HepG2 (cell line): ENCODE measurements around the gene CHMP1A. TPM values are rescaled to one million over a fixed set of nuclear protein-coding genes. Genes with fewer than 3 reads are reported as not detected.

Experiments used
- ARNT2 ChIP-seq: sonication (generic); formaldehyde crosslinking; IDR thresholded peaks from 2 replicates; pipeline ENCODE4 v1.8.0; 2022; ENCODE audit warnings: mild to moderate bottlenecking, low read depth, missing genetic modification reagents, moderate library complexity
- DMTF1 ChIP-seq: sonication (generic); formaldehyde crosslinking; IDR thresholded peaks from 2 replicates; pipeline ENCODE4 v1.4.0; 2020; ENCODE audit warnings: mild to moderate bottlenecking, missing genetic modification reagents
- KAT8 ChIP-seq: IDR thresholded peaks from 2 replicates; pipeline ENCODE4 v1.6.1; 2016; ENCODE audit warnings: missing genetic modification reagents, missing compliant biosample characterization
- MAFK ChIP-seq, 2 experiments: IDR thresholded peaks in 1 of 2; conservative IDR thresholded peaks in 1 of 2; 2 replicates each; pipeline ENCODE4 v1.6.1; 2011; ENCODE audit warnings: improper control_type of control experiment in 2 of 2, low read length in 2 of 2
- MEIS1 ChIP-seq: sonication (generic); formaldehyde crosslinking; IDR thresholded peaks from 2 replicates; pipeline ENCODE4 v1.9.0; 2021; ENCODE audit warnings: mild to moderate bottlenecking, missing genetic modification reagents, moderate library complexity, borderline replicate concordance
- NCOA2 ChIP-seq: sonication (generic); formaldehyde crosslinking; IDR thresholded peaks from 2 replicates; pipeline ENCODE4 v1.8.0; 2022; ENCODE audit warnings: inconsistent platforms
- SNAPC5 ChIP-seq: sonication (generic); formaldehyde crosslinking; IDR thresholded peaks from 2 replicates; pipeline ENCODE4 v1.8.1; 2023; ENCODE audit warnings: mild to moderate bottlenecking, missing genetic modification reagents, borderline replicate concordance
- TCF7L2 ChIP-seq: IDR thresholded peaks from 2 replicates; pipeline ENCODE4 v1.6.1; 2011; ENCODE audit warnings: mild to moderate bottlenecking, low read depth, low read length, moderate library complexity
- TFAP4 ChIP-seq: sonication (generic); IDR thresholded peaks from 2 replicates; pipeline ENCODE4 v1.6.1; 2016; ENCODE audit warnings: low read depth, borderline replicate concordance
- UBTF ChIP-seq: sonication (generic); formaldehyde crosslinking; IDR thresholded peaks from 2 replicates; pipeline ENCODE4 v1.4.0; 2020; ENCODE audit warnings: mild to moderate bottlenecking, missing genetic modification reagents
- ZNF430 ChIP-seq: sonication (generic); formaldehyde crosslinking; IDR thresholded peaks from 2 replicates; pipeline ENCODE4 v1.9.0; 2021; ENCODE audit warnings: mild to moderate bottlenecking, missing genetic modification reagents
- ZNF512B ChIP-seq: sonication (generic); formaldehyde crosslinking; IDR thresholded peaks from 2 replicates; pipeline ENCODE4 v1.5.1; 2020; ENCODE audit warnings: missing genetic modification reagents, mild to moderate bottlenecking, borderline replicate concordance
- ZNF7 ChIP-seq: IDR thresholded peaks from 2 replicates; pipeline ENCODE4 v1.6.1; 2016; ENCODE audit warnings: missing biosample characterization, missing genetic modification reagents
- ZNF770 ChIP-seq: sonication (generic); formaldehyde crosslinking; IDR thresholded peaks from 2 replicates; pipeline ENCODE4 v1.5.0; 2020; ENCODE audit warnings: mild to moderate bottlenecking, missing genetic modification reagents
- ZNF792 ChIP-seq: IDR thresholded peaks from 2 replicates; pipeline ENCODE4 v1.6.1; 2016
- polyA plus RNA-seq, 8 experiments: library from polyadenylated mRNA; depleted of rRNA in 3 of 8; stranded (reverse) in 7 of 8; unstranded in 1 of 8; fragments of >200 nt; fragmentation: Illumina TruSeq in 4 of 8; extraction: Trizol in 4 of 8; gene quantifications; 2 replicates each; pipeline versions ENCODE4 v1.2.1 to v1.2.3, GENCODE V29; 2011 to 2016; ENCODE audit warnings: low read depth in 4 of 8, missing spikeins in 1 of 8, mixed read lengths in 1 of 8; ENCODE audit not compliant: insufficient read depth in 1 of 8
- total RNA-seq, 5 experiments: library from RNA; depleted of rRNA; stranded (reverse); fragments of >200 nt; fragmentation: Illumina TruSeq; extraction: Trizol; gene quantifications; 2 replicates each; pipeline ENCODE4 v1.2.3, GENCODE V29; 2016; ENCODE audit warnings: low read depth in 1 of 5

The CHMP1A gene
- total and polyA plus RNA-seq, 2 of the 13 experiments (the other 11 are each of a cell fraction or from before 2014, with no cell fraction given) = 69.4 to 73.3 TPM

- TF ChIP-seq DMTF1 (CRISPR knock-in tag) (no peak), UBTF (CRISPR knock-in tag) (0 out of 2 replicates have a peak, but pooled peaks have one; percentile 43), ZNF792 (CRISPR knock-in tag) (0 out of 2 replicates have a peak, but pooled peaks have one; percentile 42), SNAPC5 (no peak), MEIS1 (CRISPR knock-in tag) (0 out of 2 replicates have a peak, but pooled peaks have one; percentile 45), ZNF770 (CRISPR knock-in tag) (peak; percentile 89), ARNT2 (CRISPR knock-in tag) (no peak), NCOA2 (peak; percentile 53; the same call in 1 of the 2 replicates), ZNF7 (CRISPR knock-in tag) (0 out of 2 replicates have a peak, but pooled peaks have one; percentile 13), TFAP4 (peak; percentile 58; the same call in 1 of the 2 replicates), MAFK (conservative IDR thresholded peaks at IDR 0.05 in 1 of 2, IDR thresholded peaks at IDR 0.05 in 1 of 2; ENCODE audit: low read length in 2 of 2) (no peak), TCF7L2 (peak; percentile 81), ZNF430 (CRISPR knock-in tag) (peak; percentile 61; the same call in 1 of the 2 replicates), ZNF512B (CRISPR knock-in tag) (0 out of 2 replicates have a peak, but pooled peaks have one; percentile 28), KAT8 (0 out of 2 replicates have a peak, but pooled peaks have one; percentile 26)
Observed at GRCh38 chr16:89624777-89625761, 32.4 kb downstream of the CHMP1A start (continued).
